Measurements from ENCODE around the gene SSR4. TPM values are rescaled to one million over a fixed set of nuclear protein-coding genes. Genes with fewer than 3 reads are reported as not detected.

The SSR4 gene
- total RNA-seq, 1 experiment from 2014 or later, result 203 TPM

GRCh38 chrX:153778684-153779101 lies 15.8 kb upstream of the SSR4 start (continued):
- TF ChIP-seq ESRRA (CRISPR knock-in tag; IDR thresholded peaks at IDR 0.05; ENCODE audit: borderline replicate concordance) (no peak), ZNF425 (CRISPR knock-in tag; conservative IDR thresholded peaks at IDR 0.05) (no peak), IRF2 (CRISPR knock-in tag; IDR thresholded peaks at IDR 0.05; ENCODE audit: borderline replicate concordance, low read depth) (no peak), HMGA2 (CRISPR knock-in tag; IDR thresholded peaks at IDR 0.05) (no peak)

- H3K9me3 Mint-ChIP-seq, result no peaks in the 10 kb centered on the region
- no peaks in the 10 kb centered on the region for H3K36me3 Mint-ChIP-seq
- H3K27ac Mint-ChIP-seq, result peak overlapping the region; percentile 78; the same call in 1 of the 2 replicates
- TF ChIP-seq GRHL2 (CRISPR knock-in tag; IDR thresholded peaks at IDR 0.05; ENCODE audit: insufficient replicate concordance, severe bottlenecking) (no peak), NFE2L1 (CRISPR knock-in tag; IDR thresholded peaks at IDR 0.05) (no peak), ZNF281 (CRISPR knock-in tag; IDR thresholded peaks at IDR 0.05) (no peak), NR1H2 (CRISPR knock-in tag; IDR thresholded peaks at IDR 0.05) (no peak), CDX4 (CRISPR knock-in tag; IDR thresholded peaks at IDR 0.05; ENCODE audit: borderline replicate concordance) (no peak), JAZF1 (CRISPR knock-in tag; IDR thresholded peaks at IDR 0.05) (no peak), ATF2 (CRISPR knock-in tag; IDR thresholded peaks at IDR 0.05; ENCODE audit: borderline replicate concordance, low read depth) (no peak), ZNF512 (CRISPR knock-in tag; IDR thresholded peaks at IDR 0.05; ENCODE audit: borderline replicate concordance) (no peak), ATF1 (CRISPR knock-in tag; IDR thresholded peaks at IDR 0.05) (no peak)
- POLR2A ChIA-PET, result no interaction called here
- H3K27me3 Mint-ChIP-seq (ENCODE audit: low read depth), result no peaks in the 10 kb centered on the region
- H3K4me3 Mint-ChIP-seq, result no peak overlapping the region
- H3K4me1 Mint-ChIP-seq, result no peaks in the 10 kb centered on the region; the same call in 1 of the 2 replicates
- ATAC-seq (no peak), DNase-seq (ENCODE audit: low spot score) (no peak)
- CTCF ChIA-PET, result interaction anchor here (1.0 to 2.8 kb wide), 4 partner anchors 12 to 167 kb away, joined by 3 to 12 read pairs (median 4); no protein-coding TSS in a partner anchor
These were observed 14.4 kb upstream of the SSR4 start for GRCh38 chrX:153779891-153780677.

All from WTC11 (cell line).